GM21367 (cell line): ENCODE data around the gene STX1B.
"Not testable (repeated sequence)": the region's sequence is repeated elsewhere in the genome, so short reads cannot be mapped to it uniquely, and the experiment has no call there.

ENCODE experiments used
- ATAC-seq: cut with Tn5 transposase; IDR thresholded peaks from one replicate; pipeline ENCODE4 v1.9.1; 2021; ENCODE audit not compliant: unreplicated experiment

STX1B gene

GRCh38 chr16:31016018-31016417 lies 5.6 kb upstream of the STX1B start:
- no peak for ATAC-seq

- ATAC-seq: not testable (repeated sequence)
These were observed 2.9 kb upstream of the STX1B start for GRCh38 chr16:31013292-31013691.

- ATAC-seq: not testable (repeated sequence)
These were observed 1.4 kb upstream of the STX1B start for GRCh38 chr16:31011815-31012214.

GRCh38 chr16:31009894-31010584 lies 399 bp downstream of the STX1B start:
- ATAC-seq: no peak

- ATAC-seq: no peak
These were observed 1.3 kb downstream of the STX1B start for GRCh38 chr16:31009120-31009519.

- ATAC-seq: no peak
These were observed 1.9 kb downstream of the STX1B start for GRCh38 chr16:31008551-31008950.

- ATAC-seq: no peak
These were observed 2.3 kb downstream of the STX1B start for GRCh38 chr16:31008149-31008548.

GRCh38 chr16:31007684-31008083 lies 2.8 kb downstream of the STX1B start:
- ATAC-seq: no peak

- ATAC-seq: no peak
These were observed 3.8 kb downstream of the STX1B start for GRCh38 chr16:31006589-31006988.

GRCh38 chr16:31006086-31006385 lies 4.4 kb downstream of the STX1B start:
- ATAC-seq: no peak

GRCh38 chr16:31005350-31006085 lies 4.9 kb downstream of the STX1B start:
- ATAC-seq: no peak

GRCh38 chr16:31004658-31005057 lies 5.8 kb downstream of the STX1B start:
- ATAC-seq: no peak

- ATAC-seq: no peak
These were observed 6.7 kb downstream of the STX1B start for GRCh38 chr16:31003744-31004143.

- no peak for ATAC-seq
These were observed 7.5 kb downstream of the STX1B start for GRCh38 chr16:31002862-31003341.

- no peak for ATAC-seq
These were observed 8.2 kb downstream of the STX1B start for GRCh38 chr16:31002250-31002700.

- ATAC-seq: no peak
These were observed 8.8 kb downstream of the STX1B start for GRCh38 chr16:31001507-31002249.

- no peak for ATAC-seq
These were observed 9.6 kb downstream of the STX1B start for GRCh38 chr16:31000671-31001382.

GRCh38 chr16:30998852-30999761 lies 11.3 kb downstream of the STX1B start:
- ATAC-seq: no peak

GRCh38 chr16:30997725-30998711 lies 12.4 kb downstream of the STX1B start:
- no peak for ATAC-seq
